Osteoblast (primary cell): ENCODE results near the gene DUSP8. TPM values are rescaled to one million over a fixed set of nuclear protein-coding genes. Genes with fewer than 3 reads are reported as not detected.

Source experiments
- DNase-seq: peaks from one replicate; pipeline ENCODE4 v3.0.0; 2011; ENCODE audit warnings: low spot score, mixed read lengths; ENCODE audit not compliant: insufficient read length; ENCODE audit errors: missing footprints
- H2AFZ ChIP-seq: 2 replicates; pipeline ENCODE4 v1.6.0; 2011; ENCODE audit warnings: mild to moderate bottlenecking, low read length
- H3K27ac ChIP-seq: 2 replicates; pipeline ENCODE4 v1.5.1; 2011; ENCODE audit warnings: mild to moderate bottlenecking, low read depth, low read length, moderate library complexity
- H3K27me3 ChIP-seq: 2 replicates; pipeline ENCODE4 v1.6.0; 2012; ENCODE audit warnings: mild to moderate bottlenecking, control low read depth, inconsistent platforms, low read length, moderate library complexity; ENCODE audit not compliant: insufficient read depth
- H3K36me3 ChIP-seq: 2 replicates; pipeline ENCODE4 v1.5.1; 2011; ENCODE audit warnings: mild to moderate bottlenecking, low read length, control low read depth, moderate library complexity; ENCODE audit not compliant: insufficient read depth
- H3K4me1 ChIP-seq: 2 replicates; pipeline ENCODE4 v1.5.1; 2011; ENCODE audit warnings: mild to moderate bottlenecking, low read length, control low read depth, moderate library complexity; ENCODE audit not compliant: insufficient read depth
- H3K4me2 ChIP-seq: 2 replicates; pipeline ENCODE4 v1.6.0; 2011; ENCODE audit warnings: mild to moderate bottlenecking, low read length; ENCODE audit not compliant: insufficient read depth
- H3K4me3 ChIP-seq: fragments of 200-600 bp; sonication (generic); 3 replicates; pipeline ENCODE4 v1.5.1; 2012; ENCODE audit warnings: mild to moderate bottlenecking, low read length, inconsistent platforms; ENCODE audit not compliant: insufficient read depth
- H3K79me2 ChIP-seq: 2 replicates; pipeline ENCODE4 v1.6.0; 2012; ENCODE audit warnings: mild to moderate bottlenecking, low read length, control low read depth, inconsistent platforms; ENCODE audit not compliant: insufficient read depth
- H3K9me3 ChIP-seq: 2 replicates; pipeline ENCODE4 v1.5.1; 2011; ENCODE audit warnings: low read depth, low read length, control low read depth
- H4K20me1 ChIP-seq: 2 replicates; pipeline ENCODE4 v1.6.0; 2012; ENCODE audit warnings: mild to moderate bottlenecking, low read length, control low read depth; ENCODE audit not compliant: insufficient read depth
- CTCF ChIP-seq: IDR thresholded peaks from 2 replicates; pipeline ENCODE4 v1.5.1; 2011; ENCODE audit warnings: mild to moderate bottlenecking, low read depth, low read length, moderate library complexity; ENCODE audit errors: extremely low read depth
- total RNA-seq: library from RNA; depleted of rRNA; stranded (reverse); fragments of >200 nt; gene quantifications from 2 replicates; pipeline ENCODE4 v1.2.3, GENCODE V29; 2012

The DUSP8 gene
- total RNA-seq, 1 donor = under 0.01 TPM

GRCh38 chr11:1533342-1533725, 38.7 kb downstream of the DUSP8 start:
- H3K27ac ChIP-seq = no peak overlapping the region

GRCh38 chr11:1532606-1533341, 39.3 kb downstream of the DUSP8 start:
- Histone ChIP-seq H3K36me3 (no peaks in the 10 kb centered on the region), H3K4me2 (no peak overlapping the region), H3K27ac (no peak overlapping the region), H3K4me3 (no peak overlapping the region), H3K79me2 (peaks cover 95% of the 10 kb centered on the region), H3K27me3 (peaks cover 1% of the 10 kb centered on the region), H4K20me1 (peaks cover 80% of the 10 kb centered on the region), H3K4me1 (peaks cover 19% of the 10 kb centered on the region), H3K9me3 (no peaks in the 10 kb centered on the region), H2AFZ (no peak overlapping the region)
- no peak for TF ChIP-seq CTCF
- peak; percentile 71 for DNase-seq

More at GRCh38 chr11:1533342-1533725, 38.7 kb downstream of the DUSP8 start:
- Histone ChIP-seq H3K79me2 (peaks cover 90% of the 10 kb centered on the region), H3K4me3 (no peak overlapping the region), H4K20me1 (peaks cover 75% of the 10 kb centered on the region), H3K4me2 (no peak overlapping the region), H3K9me3 (no peaks in the 10 kb centered on the region), H3K4me1 (peaks cover 19% of the 10 kb centered on the region), H3K36me3 (no peaks in the 10 kb centered on the region), H3K27me3 (peaks cover 7% of the 10 kb centered on the region), H2AFZ (no peak overlapping the region)
- no peak for TF ChIP-seq CTCF
- DNase-seq = no peak

GRCh38 chr11:1532014-1532586, 40.0 kb downstream of the DUSP8 start:
- peaks cover 78% of the 10 kb centered on the region for H4K20me1 ChIP-seq
- no peak for TF ChIP-seq CTCF
- no peak overlapping the region for H3K4me2 ChIP-seq
- peaks cover 19% of the 10 kb centered on the region for H3K4me1 ChIP-seq
- H3K9me3 ChIP-seq = no peaks in the 10 kb centered on the region
- no peaks in the 10 kb centered on the region for H3K27me3 ChIP-seq
- H3K36me3 ChIP-seq = no peaks in the 10 kb centered on the region
- peaks cover 92% of the 10 kb centered on the region for H3K79me2 ChIP-seq
- H2AFZ ChIP-seq = no peak overlapping the region
- no peak overlapping the region for H3K27ac ChIP-seq
- no peak overlapping the region for H3K4me3 ChIP-seq
- DNase-seq = peak; percentile 88

GRCh38 chr11:1531449-1532013, 40.5 kb downstream of the DUSP8 start:
- peaks cover 92% of the 10 kb centered on the region for H3K79me2 ChIP-seq
- H4K20me1 ChIP-seq = peaks cover 83% of the 10 kb centered on the region
- no peak overlapping the region for H3K4me2 ChIP-seq
- no peaks in the 10 kb centered on the region for H3K9me3 ChIP-seq
- peaks cover 19% of the 10 kb centered on the region for H3K4me1 ChIP-seq
- no peak overlapping the region for H3K4me3 ChIP-seq
- DNase-seq = no peak
- no peak overlapping the region for H2AFZ ChIP-seq
- H3K27ac ChIP-seq = no peak overlapping the region
- no peaks in the 10 kb centered on the region for H3K27me3 ChIP-seq
- TF ChIP-seq CTCF = no peak
- H3K36me3 ChIP-seq = no peaks in the 10 kb centered on the region
